Peyer's patch (tissue), 4 donors: ENCODE results near the gene DIS3L. TPM values are rescaled to one million over a fixed set of nuclear protein-coding genes. Genes with fewer than 3 reads are reported as not detected.

Source experiments
- DNase-seq, 3 donors: peaks; one replicate each; pipeline ENCODE4 v3.0.0-alpha.2; 2017 to 2019
- H3K27ac ChIP-seq, 4 donors: fragments of 200-600 bp; sonication (generic); one replicate each; pipeline ENCODE4 v1.5.1; 2016 to 2019
- H3K27me3 ChIP-seq, 2 donors: fragments of 200-600 bp; sonication (generic); one replicate each; pipeline ENCODE4 v1.5.1; 2019
- H3K36me3 ChIP-seq, 3 donors: fragments of 200-600 bp; sonication (generic); one replicate each; pipeline ENCODE4 v1.5.1; 2016 to 2019
- H3K4me1 ChIP-seq, 4 donors: fragments of 200-600 bp; sonication (generic); one replicate each; pipeline ENCODE4 v1.5.1; 2016 to 2019
- H3K4me3 ChIP-seq, 4 donors: fragments of 200-600 bp; sonication (generic); 1 replicate in 3 of 4; 2 replicates in 1 of 4; pipeline ENCODE4 v1.5.1; 2016 to 2019; ENCODE audit warnings: mild to moderate bottlenecking in 1 of 4
- H3K9me3 ChIP-seq, 4 donors: fragments of 200-600 bp; sonication (generic); one replicate each; pipeline ENCODE4 v1.5.1; 2016 to 2019; ENCODE audit warnings: mild to moderate bottlenecking in 1 of 4
- POLR2A ChIP-seq, 2 donors: fragments of 450-650 bp; IDR thresholded peaks; one replicate each; pipeline ENCODE4 v1.5.1; 2017; ENCODE audit warnings: antibody characterized with exemption in 2 of 2, mild to moderate bottlenecking in 2 of 2, moderate library complexity in 2 of 2
- total RNA-seq, 4 donors: library from RNA; depleted of rRNA; stranded (reverse); fragments of >200 nt; gene quantifications; one replicate each; pipeline ENCODE4 v1.1.0, GENCODE V29; 2016
- TF ChIP-seq, protein P1 (sequence below), 6 experiments: fragments of 450-650 bp in 4 of 6; fragments of 200-600 bp in 2 of 6; sonication (generic) in 1 of 6; IDR thresholded peaks; one replicate each; pipeline ENCODE4 v1.5.1; 2017 to 2019; ENCODE audit warnings: antibody characterized with exemption in 6 of 6, mild to moderate bottlenecking in 3 of 6, moderate library complexity in 1 of 6

The DIS3L gene
- total RNA-seq, 4 donors from 2014 or later, result 10.9 to 44.6 (median 30.0) TPM

GRCh38 chr15:66290518-66290917 lies 2.9 kb upstream of the DIS3L start:
- H3K4me1 ChIP-seq, result peaks cover 0 to 20% (median 8%) of the 10 kb centered on the region in 4 donors
- no peaks in the 10 kb centered on the region for H3K27me3 ChIP-seq
- H3K36me3 ChIP-seq, result no peaks in the 10 kb centered on the region
- H3K9me3 ChIP-seq, result no peaks in the 10 kb centered on the region
- H3K4me3 ChIP-seq, result no peak overlapping the region
- no peak for TF ChIP-seq POLR2A (IDR thresholded peaks at IDR 0.05)
- TF ChIP-seq, protein P1, sequence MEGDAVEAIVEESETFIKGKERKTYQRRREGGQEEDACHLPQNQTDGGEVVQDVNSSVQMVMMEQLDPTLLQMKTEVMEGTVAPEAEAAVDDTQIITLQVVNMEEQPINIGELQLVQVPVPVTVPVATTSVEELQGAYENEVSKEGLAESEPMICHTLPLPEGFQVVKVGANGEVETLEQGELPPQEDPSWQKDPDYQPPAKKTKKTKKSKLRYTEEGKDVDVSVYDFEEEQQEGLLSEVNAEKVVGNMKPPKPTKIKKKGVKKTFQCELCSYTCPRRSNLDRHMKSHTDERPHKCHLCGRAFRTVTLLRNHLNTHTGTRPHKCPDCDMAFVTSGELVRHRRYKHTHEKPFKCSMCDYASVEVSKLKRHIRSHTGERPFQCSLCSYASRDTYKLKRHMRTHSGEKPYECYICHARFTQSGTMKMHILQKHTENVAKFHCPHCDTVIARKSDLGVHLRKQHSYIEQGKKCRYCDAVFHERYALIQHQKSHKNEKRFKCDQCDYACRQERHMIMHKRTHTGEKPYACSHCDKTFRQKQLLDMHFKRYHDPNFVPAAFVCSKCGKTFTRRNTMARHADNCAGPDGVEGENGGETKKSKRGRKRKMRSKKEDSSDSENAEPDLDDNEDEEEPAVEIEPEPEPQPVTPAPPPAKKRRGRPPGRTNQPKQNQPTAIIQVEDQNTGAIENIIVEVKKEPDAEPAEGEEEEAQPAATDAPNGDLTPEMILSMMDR (IDR thresholded peaks at IDR 0.05), result no peak
- no peak overlapping the region for H3K27ac ChIP-seq
- no peak for DNase-seq

- H3K9me3 ChIP-seq, result no peaks in the 10 kb centered on the region
- no peak overlapping the region for H3K4me3 ChIP-seq
- no peak for TF ChIP-seq POLR2A (IDR thresholded peaks at IDR 0.05)
- TF ChIP-seq, protein P1 (IDR thresholded peaks at IDR 0.05), result no peak
- DNase-seq, result no peak
- no peaks in the 10 kb centered on the region for H3K27me3 ChIP-seq
- peak overlapping the region in 1 of 4 donors; percentile 95 for H3K27ac ChIP-seq
- H3K4me1 ChIP-seq, result peaks cover 0 to 20% (median 8%) of the 10 kb centered on the region in 4 donors
- H3K36me3 ChIP-seq, result no peaks in the 10 kb centered on the region
These were observed 1.4 kb upstream of the DIS3L start for GRCh38 chr15:66291816-66292570.

DNA sequence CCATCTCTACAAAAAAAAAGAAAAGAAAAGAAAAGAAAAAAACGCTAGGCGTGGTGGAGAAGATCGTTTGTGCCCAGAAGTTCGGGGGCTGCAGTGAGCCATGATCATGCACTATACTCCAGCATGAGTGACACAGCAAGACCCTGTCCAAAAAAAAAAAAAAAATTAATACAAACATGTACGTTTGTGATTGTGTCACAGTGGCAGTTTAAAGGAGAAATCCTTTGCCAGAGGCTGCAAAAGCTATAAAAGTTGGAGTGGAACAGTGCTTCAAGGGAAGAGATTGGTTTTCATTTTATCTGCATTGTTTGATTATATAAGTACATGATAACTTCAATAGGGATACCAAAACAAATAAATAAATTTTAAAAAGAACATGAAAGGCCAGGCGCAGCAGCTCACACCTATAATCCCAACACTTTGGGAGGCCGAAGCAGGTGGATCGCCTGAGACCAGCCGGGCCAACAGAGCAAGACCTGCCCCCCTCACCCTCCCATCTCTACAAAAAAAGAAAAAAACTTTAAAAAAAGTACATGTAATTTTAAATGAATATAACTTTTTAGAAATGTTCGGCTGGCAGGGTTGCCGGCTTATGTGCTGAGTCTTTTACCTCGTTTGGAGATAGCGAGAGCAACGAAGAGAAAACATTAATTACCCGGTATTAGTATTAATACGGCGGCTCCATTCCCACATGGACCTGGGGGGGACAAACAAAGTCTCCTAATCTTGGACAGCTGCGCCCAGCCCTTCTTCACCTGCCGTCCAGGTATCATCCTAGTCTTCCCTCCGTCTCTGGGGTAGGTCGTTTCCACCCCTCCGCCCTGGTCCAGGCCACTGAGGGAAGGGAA lies 573 bp upstream of the DIS3L start:
- Histone ChIP-seq H3K9me3 (no peaks in the 10 kb centered on the region), H3K36me3 (no peaks in the 10 kb centered on the region), H3K4me3 (peak overlapping the region; percentile 69 to 91 (median 75)), H3K4me1 (peaks cover 0 to 20% (median 8%) of the 10 kb centered on the region in 4 donors), H3K27ac (peak overlapping the region; percentile 88 to 95 (median 88)), H3K27me3 (no peaks in the 10 kb centered on the region)
- DNase-seq, result no peak
- TF ChIP-seq, protein P1 (IDR thresholded peaks at IDR 0.05), result no peak
- TF ChIP-seq POLR2A (IDR thresholded peaks at IDR 0.05), result no peak

DNA sequence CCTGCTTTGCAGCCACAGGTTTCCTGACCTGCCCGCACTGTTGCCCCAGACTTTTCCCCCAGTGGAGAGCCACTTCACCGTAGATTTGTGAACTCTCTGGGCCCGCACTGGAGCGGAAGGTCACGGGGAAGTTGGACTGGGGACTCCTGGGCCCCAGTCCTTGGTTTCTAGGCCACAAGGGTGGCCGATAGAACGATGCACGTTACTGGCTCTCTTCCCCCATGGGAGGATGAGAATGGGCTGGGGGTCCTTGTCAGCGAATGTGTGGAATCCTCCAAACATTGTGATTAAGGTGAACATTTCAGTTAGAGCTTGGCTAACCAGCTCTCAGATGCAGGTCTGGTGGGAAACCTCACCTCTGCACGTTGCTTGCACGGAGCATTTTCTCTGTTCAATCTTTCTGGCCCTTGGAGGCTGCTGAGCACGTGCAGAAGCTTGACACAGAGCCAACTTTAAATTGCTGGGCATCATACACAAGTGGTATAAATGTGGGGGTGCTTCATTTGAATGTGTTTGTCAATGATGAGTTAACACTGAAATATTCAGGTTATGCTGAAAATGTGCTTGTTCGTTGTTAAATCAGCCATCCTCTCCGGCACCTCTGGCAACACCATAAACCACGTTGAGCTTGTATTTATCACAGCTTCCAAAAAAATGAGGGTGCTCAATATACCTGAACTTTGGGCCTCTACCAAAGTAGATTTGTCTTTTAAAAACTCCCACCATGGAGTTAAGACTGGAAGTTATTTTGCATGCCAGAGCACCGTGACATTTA lies 976 bp downstream of the DIS3L start:
- H3K9me3 ChIP-seq, result no peaks in the 10 kb centered on the region
- no peak for TF ChIP-seq POLR2A (IDR thresholded peaks at IDR 0.05)
- peak overlapping the region; percentile 88 to 95 (median 88) for H3K27ac ChIP-seq
- H3K4me1 ChIP-seq, result peaks cover 0 to 20% (median 8%) of the 10 kb centered on the region in 4 donors
- H3K36me3 ChIP-seq, result peaks cover 0 to 5% (median 0%) of the 10 kb centered on the region in 3 donors
- H3K27me3 ChIP-seq, result no peaks in the 10 kb centered on the region
- H3K4me3 ChIP-seq, result peak overlapping the region; percentile 69 to 91 (median 75)
- DNase-seq, result peak in 1 of 3 donors; percentile 55

DNA sequence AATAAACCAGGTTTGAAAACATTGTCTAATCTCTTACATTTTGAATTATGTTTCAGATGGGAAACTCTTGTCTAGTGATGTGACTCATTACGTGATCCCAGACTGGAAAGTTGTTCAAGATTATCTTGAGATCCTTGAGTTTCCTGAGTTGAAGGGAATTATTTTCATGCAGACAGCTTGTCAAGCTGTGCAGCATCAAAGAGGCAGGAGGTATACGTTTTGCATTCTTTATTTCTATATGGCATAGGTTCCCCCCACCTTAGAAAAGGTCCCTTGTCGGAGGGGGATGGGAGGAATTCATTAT lies 1.5 kb downstream of the DIS3L start:
- Histone ChIP-seq H3K9me3 (no peaks in the 10 kb centered on the region), H3K27ac (no peak overlapping the region), H3K4me3 (peak overlapping the region in 2 of 4 donors; percentile 69 to 75), H3K36me3 (peaks cover 0 to 5% (median 0%) of the 10 kb centered on the region in 3 donors), H3K27me3 (no peaks in the 10 kb centered on the region), H3K4me1 (peaks cover 0 to 20% (median 8%) of the 10 kb centered on the region in 4 donors)
- no peak for DNase-seq
- TF ChIP-seq POLR2A (IDR thresholded peaks at IDR 0.05), result no peak

GRCh38 chr15:66296186-66296585 lies 2.8 kb downstream of the DIS3L start:
- Histone ChIP-seq H3K4me1 (peaks cover 0 to 20% (median 8%) of the 10 kb centered on the region in 4 donors), H3K27me3 (no peaks in the 10 kb centered on the region), H3K27ac (no peak overlapping the region), H3K9me3 (no peaks in the 10 kb centered on the region), H3K4me3 (no peak overlapping the region), H3K36me3 (peaks cover 0 to 5% (median 0%) of the 10 kb centered on the region in 3 donors)
- no peak for DNase-seq
- TF ChIP-seq, protein P1 (IDR thresholded peaks at IDR 0.05), result no peak
- TF ChIP-seq POLR2A (IDR thresholded peaks at IDR 0.05), result no peak
